Vagina (tissue), 2 donors: ENCODE data around the gene ABHD16A. TPM values are rescaled to one million over a fixed set of nuclear protein-coding genes. Genes with fewer than 3 reads are reported as not detected.

Experiments used
- DNase-seq, 2 donors: peaks; one replicate each; pipeline ENCODE4 v3.0.0-alpha.2; 2017; ENCODE audit errors: extremely low spot score in 2 of 2
- H3K27ac ChIP-seq: fragments of 200-600 bp; sonication (generic); one replicate; pipeline ENCODE4 v1.5.1; 2019
- H3K27me3 ChIP-seq: fragments of 200-600 bp; sonication (generic); one replicate; pipeline ENCODE4 v1.5.1; 2019
- H3K36me3 ChIP-seq, 2 donors: fragments of 200-600 bp; sonication (generic); one replicate each; pipeline ENCODE4 v1.5.1; 2017 to 2019
- H3K4me1 ChIP-seq: fragments of 200-600 bp; sonication (generic); one replicate; pipeline ENCODE4 v1.5.1; 2019
- H3K4me3 ChIP-seq, 2 donors: fragments of 200-600 bp; sonication (generic); 1 replicate in 1 of 2; 2 replicates in 1 of 2; pipeline ENCODE4 v1.5.1; 2016 to 2019
- H3K9me3 ChIP-seq: fragments of 200-600 bp; sonication (generic); one replicate; pipeline ENCODE4 v1.5.1; 2019
- POLR2A ChIP-seq, 2 donors: fragments of 450-650 bp; IDR thresholded peaks; one replicate each; pipeline ENCODE4 v1.6.1; 2017; ENCODE audit warnings: antibody characterized with exemption in 2 of 2, mild to moderate bottlenecking in 2 of 2, moderate library complexity in 2 of 2
- POLR2AphosphoS5 ChIP-seq, 2 donors: sonication (generic); formaldehyde crosslinking; IDR thresholded peaks; one replicate each; pipeline ENCODE4 v1.9.0; 2017; ENCODE audit warnings: antibody characterized with exemption in 2 of 2, mild to moderate bottlenecking in 2 of 2, low read depth in 1 of 2; ENCODE audit not compliant: insufficient read depth in 1 of 2
- intact Hi-C: fragments of 100-400 bp; cut with DNase I; formaldehyde crosslinking; loops from one replicate; pipeline ENCODE4 v1.15.1; 2023
- total RNA-seq: library from RNA; depleted of rRNA; stranded (reverse); fragments of >200 nt; gene quantifications from one replicate; pipeline ENCODE4 v1.2.3, GENCODE V29; 2016
- TF ChIP-seq, protein P1 (sequence below), 3 experiments: fragments of 450-650 bp in 2 of 3; fragments of 200-600 bp in 1 of 3; sonication (generic) in 1 of 3; IDR thresholded peaks; one replicate each; pipeline ENCODE4 v1.5.1; 2017 to 2019; ENCODE audit warnings: antibody characterized with exemption in 3 of 3, mild to moderate bottlenecking in 2 of 3, moderate library complexity in 2 of 3

ABHD16A gene
- total RNA-seq, 1 donor from 2014 or later: 53.0 TPM

- TF ChIP-seq POLR2AphosphoS5 (IDR thresholded peaks at IDR 0.05; ENCODE audit: insufficient read depth in 1 of 2, low read depth in 1 of 2) (no peak), POLR2A (IDR thresholded peaks at IDR 0.05) (no peak)
- TF ChIP-seq, protein P1, sequence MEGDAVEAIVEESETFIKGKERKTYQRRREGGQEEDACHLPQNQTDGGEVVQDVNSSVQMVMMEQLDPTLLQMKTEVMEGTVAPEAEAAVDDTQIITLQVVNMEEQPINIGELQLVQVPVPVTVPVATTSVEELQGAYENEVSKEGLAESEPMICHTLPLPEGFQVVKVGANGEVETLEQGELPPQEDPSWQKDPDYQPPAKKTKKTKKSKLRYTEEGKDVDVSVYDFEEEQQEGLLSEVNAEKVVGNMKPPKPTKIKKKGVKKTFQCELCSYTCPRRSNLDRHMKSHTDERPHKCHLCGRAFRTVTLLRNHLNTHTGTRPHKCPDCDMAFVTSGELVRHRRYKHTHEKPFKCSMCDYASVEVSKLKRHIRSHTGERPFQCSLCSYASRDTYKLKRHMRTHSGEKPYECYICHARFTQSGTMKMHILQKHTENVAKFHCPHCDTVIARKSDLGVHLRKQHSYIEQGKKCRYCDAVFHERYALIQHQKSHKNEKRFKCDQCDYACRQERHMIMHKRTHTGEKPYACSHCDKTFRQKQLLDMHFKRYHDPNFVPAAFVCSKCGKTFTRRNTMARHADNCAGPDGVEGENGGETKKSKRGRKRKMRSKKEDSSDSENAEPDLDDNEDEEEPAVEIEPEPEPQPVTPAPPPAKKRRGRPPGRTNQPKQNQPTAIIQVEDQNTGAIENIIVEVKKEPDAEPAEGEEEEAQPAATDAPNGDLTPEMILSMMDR (IDR thresholded peaks at IDR 0.05): no peak
- no peak for DNase-seq
- H3K9me3 ChIP-seq: no peaks in the 10 kb centered on the region
- H3K27ac ChIP-seq: peak overlapping the region; percentile 71
- H3K27me3 ChIP-seq: no peaks in the 10 kb centered on the region
- H3K36me3 ChIP-seq: no peaks in the 10 kb centered on the region
- H3K4me1 ChIP-seq: peaks cover 14% of the 10 kb centered on the region
- intact Hi-C loops: no loop called here
- no peak overlapping the region for H3K4me3 ChIP-seq
Measured at GRCh38 chr6:31717499-31718222, 14.5 kb upstream of the ABHD16A start.

DNA sequence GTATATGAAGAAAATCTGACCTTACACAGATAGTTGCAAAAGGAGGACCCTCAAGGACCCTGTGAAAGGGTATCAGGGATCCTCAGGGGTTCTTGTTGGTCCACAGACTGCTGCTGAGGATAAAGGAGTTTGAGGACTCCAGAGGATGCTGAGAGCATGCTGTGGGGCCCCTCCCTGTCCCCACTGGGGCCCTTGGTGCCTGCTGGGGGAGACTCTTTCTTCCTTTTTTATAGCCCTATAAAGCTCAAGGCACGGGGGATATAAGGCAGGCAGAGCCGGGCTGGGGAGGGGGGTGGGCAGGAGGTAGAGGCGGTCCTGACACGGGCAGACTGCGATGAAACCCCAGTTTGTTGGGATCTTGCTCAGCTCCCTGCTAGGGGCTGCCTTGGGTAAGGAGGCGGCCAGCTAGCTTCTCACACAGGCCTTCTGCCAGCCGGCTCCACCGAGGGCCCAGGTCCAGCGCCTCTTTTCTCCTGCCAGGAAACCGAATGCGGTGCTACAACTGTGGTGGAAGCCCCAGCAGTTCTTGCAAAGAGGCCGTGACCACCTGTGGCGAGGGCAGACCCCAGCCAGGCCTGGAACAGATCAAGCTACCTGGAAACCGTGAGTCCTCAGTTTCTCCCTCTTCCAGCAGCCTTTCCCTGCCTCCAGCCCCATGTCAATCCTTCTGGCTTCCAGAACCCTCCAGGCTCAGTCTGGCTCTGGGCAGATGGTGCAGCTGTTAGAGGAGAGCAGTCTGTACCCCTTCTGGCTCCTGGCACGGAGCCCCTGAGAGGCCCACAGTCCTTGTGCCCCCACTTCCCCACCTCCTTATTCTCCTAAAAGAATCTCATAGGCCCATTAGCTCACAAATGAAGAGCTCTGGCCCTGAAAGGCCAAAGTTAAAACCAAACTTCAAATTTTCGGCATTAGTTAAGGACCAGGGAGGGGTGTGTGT is 12.2 kb upstream of the ABHD16A start, which contains the start of gene LY6G6D:
Gene LY6G6D, plus strand, starts transcription at position 327 of the 937 bp plus-strand sequence. Its CDS starts 8 bp downstream, at position 335.
- no peak for TF ChIP-seq POLR2A (IDR thresholded peaks at IDR 0.05)
- no peak for TF ChIP-seq POLR2AphosphoS5 (IDR thresholded peaks at IDR 0.05; ENCODE audit: insufficient read depth in 1 of 2, low read depth in 1 of 2)
- TF ChIP-seq, protein P1 (IDR thresholded peaks at IDR 0.05): no peak
- Histone ChIP-seq H3K27me3 (no peaks in the 10 kb centered on the region), H3K4me3 (no peak within 1 kb of the TSS), H3K27ac (peak within 1 kb of the TSS; percentile 43), H3K9me3 (no peaks in the 10 kb centered on the region), H3K36me3 (no peaks in the 10 kb centered on the region), H3K4me1 (peaks cover 21% of the 10 kb centered on the region)
- intact Hi-C loops: no loop called here
- no peak for DNase-seq

DNA sequence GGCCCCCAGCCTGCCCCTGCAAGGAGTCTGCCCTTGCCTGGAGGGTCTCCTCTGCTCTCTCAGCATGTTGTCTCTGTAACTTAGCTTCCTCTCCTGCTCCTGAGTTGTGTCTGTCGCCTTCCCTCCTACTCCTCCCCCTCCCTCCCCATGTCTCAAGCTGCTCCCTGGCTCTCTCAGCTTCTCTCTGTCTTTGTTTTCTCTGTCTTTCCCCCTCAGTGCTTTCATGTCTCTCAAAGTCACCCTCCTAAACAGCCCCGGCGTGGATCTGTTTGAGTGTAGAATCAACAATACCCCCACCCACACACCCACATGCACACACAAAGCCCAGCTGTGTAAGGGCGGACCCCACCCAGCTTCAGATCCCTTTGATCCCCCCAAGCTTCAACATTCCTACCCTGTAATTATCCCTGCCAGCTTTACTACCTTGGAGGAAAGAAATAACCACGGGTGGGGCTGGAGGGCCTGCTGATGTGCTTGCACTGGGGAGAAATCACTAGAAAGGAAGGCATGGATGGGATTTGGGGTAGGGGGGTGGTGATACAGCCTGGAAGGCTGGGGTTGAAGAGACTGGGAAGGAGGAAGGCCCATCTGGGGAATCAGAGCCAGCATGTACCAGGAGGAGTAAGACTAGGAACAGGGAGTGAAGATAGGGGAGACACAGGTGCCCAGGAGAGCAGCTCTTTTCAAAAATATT is 11.0 kb upstream of the ABHD16A start:
- H3K27ac ChIP-seq: peak overlapping the region; percentile 22
- intact Hi-C loops: no loop called here
- TF ChIP-seq POLR2AphosphoS5 (IDR thresholded peaks at IDR 0.05; ENCODE audit: insufficient read depth in 1 of 2, low read depth in 1 of 2): no peak
- TF ChIP-seq, protein P1 (IDR thresholded peaks at IDR 0.05): no peak
- TF ChIP-seq POLR2A (IDR thresholded peaks at IDR 0.05): no peak

GRCh38 chr6:31713465-31713864 is 10.3 kb upstream of the ABHD16A start:
- H3K4me1 ChIP-seq: peaks cover 14% of the 10 kb centered on the region
- no peak overlapping the region for H3K27ac ChIP-seq

More for the DNA sequence above, 11.0 kb upstream of the ABHD16A start:
- DNase-seq: no peak
- no peak overlapping the region for H3K4me3 ChIP-seq
- no peaks in the 10 kb centered on the region for H3K36me3 ChIP-seq
- H3K4me1 ChIP-seq: peaks cover 21% of the 10 kb centered on the region
- H3K9me3 ChIP-seq: no peaks in the 10 kb centered on the region
- no peaks in the 10 kb centered on the region for H3K27me3 ChIP-seq

More at GRCh38 chr6:31713465-31713864, 10.3 kb upstream of the ABHD16A start:
- no peak for DNase-seq
- intact Hi-C loops: no loop called here
- Histone ChIP-seq H3K36me3 (no peaks in the 10 kb centered on the region), H3K27me3 (no peaks in the 10 kb centered on the region), H3K4me3 (no peak overlapping the region), H3K9me3 (no peaks in the 10 kb centered on the region)
- TF ChIP-seq POLR2AphosphoS5 (IDR thresholded peaks at IDR 0.05; ENCODE audit: insufficient read depth in 1 of 2, low read depth in 1 of 2) (no peak), POLR2A (IDR thresholded peaks at IDR 0.05) (no peak)
- TF ChIP-seq, protein P1 (IDR thresholded peaks at IDR 0.05): no peak
